NCI-H2171 treated with DMSO at 0.1 percent for 48 hours (cell line): Measurements from ENCODE around the gene TF.
A peak's percentile ranks its signal among the peaks of the same experiment; 100 is the strongest.
"Not testable (repeated sequence)": the region's sequence is repeated elsewhere in the genome, so short reads cannot be mapped to it uniquely, and the experiment has no call there.

Source experiments
- DNase-seq: peaks from one replicate; lab custom pipeline; 2025; lab: John Stamatoyannopoulos, UW

Gene TF

DNA sequence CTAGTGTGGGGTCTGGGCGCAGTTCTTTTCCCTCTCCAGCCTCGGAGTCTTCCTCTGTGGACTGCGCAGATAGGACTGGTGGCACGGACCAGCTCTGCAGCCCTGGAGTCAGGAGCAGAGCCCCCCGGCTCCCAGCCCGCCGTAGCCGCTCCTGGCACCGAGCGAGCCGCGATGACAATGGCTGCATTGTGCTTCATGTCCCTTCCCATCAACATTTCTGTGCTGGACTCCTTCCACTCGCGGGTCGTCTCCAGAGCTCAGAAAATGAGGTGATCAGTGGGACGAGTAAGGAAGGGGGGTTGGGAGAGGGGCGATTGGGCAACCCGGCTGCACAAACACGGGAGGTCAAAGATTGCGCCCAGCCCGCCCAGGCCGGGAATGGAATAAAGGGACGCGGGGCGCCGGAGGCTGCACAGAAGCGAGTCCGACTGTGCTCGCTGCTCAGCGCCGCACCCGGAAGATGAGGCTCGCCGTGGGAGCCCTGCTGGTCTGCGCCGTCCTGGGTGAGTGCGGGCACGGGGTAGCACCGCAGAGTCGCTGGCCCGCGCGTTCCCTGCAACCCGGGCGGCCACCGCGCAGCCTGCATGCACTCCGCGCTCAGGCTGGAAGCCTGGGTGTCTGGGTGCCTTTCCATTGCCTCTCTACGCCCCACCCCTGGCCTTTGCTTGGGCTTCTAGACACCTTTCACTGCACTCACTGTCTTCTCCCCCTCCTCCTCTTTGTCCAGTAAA is at the start of gene TF:
TF (plus strand) TSS at position 413 of the 731 bp plus-strand sequence; CDS start at position 461, 48 bp downstream.
- DNase-seq, result no peak

DNA sequence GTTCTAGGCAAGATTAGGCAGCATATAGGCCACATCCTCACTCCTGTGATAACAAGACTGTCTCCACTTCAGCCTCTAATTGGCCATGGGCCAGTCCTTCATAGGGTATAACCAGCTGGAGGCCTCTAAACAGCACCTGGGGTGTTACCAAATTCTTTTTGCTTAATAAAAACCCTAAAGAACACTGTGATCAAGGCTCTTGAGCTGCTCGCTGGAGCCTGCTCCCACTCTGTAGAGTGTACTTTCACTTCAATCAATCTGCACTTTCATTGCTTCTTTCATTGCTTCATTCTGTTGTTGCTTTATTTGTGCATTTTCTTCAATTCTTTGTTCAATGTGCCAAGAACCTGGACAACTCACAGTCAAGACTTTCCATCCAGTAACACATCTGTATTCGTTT is 48.2 kb upstream of the TF start:
- peak; percentile 71 for DNase-seq

DNA sequence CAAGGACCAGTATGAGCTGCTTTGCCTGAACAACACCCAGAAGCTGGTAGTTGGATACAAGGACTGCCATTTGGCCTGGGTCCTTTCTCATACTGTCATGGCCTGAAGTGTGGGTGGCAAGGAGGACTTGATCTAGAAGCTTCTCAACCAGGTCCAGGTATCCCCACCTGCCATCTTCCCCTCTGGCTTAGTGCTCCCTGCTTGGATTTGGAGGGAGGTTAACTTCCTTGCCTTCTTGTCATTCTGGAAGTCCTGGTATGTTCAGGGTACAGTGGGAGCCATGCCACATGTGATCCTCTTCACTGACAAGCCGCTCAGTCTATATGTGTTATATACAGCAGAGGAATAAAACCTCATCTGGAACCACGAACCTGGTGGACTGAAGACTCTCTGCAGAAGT is 46.7 kb upstream of the TF start:
- no peak for DNase-seq

DNA sequence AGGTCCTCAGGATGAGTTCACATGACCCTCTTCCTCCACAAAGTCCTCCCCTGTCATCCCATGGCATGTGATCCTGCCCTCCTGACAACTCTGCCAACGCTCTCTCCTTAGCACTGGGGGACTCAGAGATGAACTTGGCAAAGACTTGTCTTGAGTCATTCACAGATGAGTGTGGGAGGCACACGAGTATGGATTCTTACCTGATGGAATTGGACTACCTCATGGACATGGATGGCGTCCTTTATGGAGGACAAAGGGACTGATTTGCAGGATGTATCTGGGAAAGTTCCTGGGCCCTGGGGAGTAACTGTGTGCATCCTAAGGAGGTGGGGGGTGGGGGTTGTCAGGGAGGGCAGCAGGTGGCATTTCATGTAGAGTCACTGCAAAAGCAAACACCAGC is 46.3 kb upstream of the TF start:
- no peak for DNase-seq

DNA sequence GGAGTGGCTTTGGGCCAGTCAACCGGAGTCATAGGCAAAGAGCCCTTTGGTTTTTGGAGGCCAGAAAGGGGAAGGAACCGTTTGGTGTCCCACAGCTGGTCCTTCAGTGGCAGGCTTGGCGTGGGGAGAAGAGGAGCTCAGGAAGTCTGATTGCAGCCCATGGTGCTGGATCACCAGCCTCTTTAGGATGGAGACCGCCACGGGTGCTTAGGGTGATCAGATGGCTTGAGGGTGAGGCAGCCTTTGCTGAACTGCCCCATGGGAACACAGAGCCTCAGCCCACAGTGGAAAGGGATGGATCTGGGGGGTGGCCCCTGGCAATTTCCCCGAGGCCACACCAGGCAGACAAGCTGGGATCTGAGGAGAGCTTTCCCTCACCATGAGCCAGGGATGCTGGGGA is 45.8 kb upstream of the TF start:
- no peak for DNase-seq

DNA sequence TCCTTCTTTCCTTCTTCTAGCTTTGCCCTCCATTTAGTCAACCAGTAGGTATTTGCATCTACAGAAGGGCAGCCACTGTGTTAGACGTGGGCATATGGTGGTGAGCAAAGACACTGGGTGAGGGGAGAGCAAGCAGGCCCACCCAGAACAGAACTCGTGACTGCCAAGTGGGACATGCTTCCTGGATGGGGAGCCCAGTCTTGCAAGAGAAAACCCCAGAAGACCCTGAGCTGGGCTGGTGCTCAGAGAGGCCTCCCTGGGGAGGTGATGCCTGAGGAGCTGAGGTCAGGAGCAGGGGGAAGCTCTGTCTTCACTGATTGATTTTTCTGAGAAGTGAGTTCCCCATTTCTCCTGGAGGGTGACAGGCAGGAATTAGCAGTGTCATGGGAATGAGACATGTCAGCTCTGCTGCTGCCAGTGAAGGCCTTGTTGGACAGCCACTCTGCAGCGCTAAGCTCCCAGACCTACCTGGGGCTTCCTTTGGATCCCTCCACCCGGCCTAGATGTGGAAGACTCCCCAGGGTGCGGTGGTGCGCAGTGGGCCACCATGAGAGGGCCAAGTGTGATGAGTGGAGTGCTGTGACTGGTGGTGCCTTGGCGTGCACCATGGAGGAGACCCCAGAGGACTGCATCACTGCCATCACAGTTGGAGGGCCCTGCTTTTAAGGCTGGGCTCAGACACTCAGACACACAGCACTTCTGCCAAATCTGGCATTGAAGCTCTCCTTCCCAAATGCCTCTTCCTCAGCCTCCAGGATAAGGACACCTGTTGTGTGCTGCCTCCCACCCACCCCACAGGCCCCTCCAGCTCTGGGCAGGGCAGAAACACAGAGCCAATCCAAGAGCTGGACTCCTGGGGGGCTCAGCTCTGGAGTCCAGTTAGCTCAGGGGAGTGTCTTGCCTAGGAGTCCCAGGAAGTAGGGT is 44.5 kb upstream of the TF start:
- no peak for DNase-seq

DNA sequence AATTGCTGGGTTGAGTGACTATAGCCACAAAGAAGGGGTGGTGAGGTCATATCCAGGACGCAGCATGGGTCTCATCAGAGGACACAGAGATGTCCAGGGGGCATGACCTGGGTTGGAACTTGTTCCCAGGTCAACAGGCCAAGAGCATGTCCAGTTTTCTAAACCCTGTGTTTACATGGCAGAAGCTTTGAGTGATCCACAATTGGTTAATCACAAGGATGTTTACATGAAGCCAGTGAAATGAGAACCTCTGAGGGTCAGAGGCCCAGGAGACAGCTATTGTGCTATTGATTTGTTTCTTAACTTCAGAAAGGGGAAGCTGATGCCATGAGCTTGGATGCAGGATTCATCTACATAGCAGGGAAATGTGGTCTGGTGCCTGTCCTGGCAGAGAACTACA is 42.3 kb upstream of the TF start:
- no peak for DNase-seq

DNA sequence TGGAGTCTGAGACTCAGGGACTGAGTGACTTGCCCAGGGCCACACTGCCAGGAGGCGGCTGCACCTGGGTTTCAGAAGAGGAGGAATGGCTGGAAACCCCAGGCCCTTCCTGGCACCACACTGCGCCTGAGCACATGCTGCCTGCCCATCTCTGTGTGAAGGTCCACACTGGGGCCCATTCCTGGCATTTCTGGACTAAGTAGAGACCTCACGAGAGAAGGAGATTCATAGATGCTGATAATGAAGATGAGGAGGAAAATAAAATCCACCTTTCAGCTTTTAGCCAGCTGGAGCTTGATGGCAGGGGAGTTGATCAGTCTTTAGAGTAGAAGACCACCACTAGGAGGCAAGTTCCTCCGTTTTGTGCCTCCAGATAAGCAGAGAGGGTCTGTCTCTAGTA is 40.2 kb upstream of the TF start:
- no peak for DNase-seq

DNA sequence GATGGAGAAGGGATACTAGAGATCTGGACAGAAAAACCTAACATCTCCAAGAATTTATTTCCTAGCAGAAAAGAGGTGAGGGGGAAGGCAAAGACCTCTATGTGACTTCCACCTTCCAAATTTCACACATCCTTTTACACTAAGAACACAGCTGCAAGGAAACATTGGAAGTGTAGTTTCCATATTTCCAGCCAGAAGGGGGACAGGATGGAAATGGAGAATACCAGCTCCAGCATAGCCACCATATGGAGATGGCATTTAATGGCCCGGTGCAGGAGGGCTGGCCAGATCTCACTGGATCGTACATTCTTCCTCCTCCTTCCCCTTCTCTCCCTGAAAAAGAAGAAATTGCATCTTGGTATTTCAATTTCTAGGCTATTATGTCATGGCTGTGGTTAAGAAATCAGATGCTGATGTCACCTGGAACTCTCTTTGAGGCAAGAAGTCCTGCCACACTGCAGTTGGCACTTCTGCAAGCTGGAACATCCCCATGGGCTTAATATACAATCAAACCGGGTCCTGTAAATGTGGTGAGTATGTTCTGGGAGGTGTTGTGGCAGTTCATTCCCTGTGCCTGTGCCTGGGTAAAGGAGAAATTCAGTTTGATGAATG is 36.9 kb upstream of the TF start:
- DNase-seq, result no peak

DNA sequence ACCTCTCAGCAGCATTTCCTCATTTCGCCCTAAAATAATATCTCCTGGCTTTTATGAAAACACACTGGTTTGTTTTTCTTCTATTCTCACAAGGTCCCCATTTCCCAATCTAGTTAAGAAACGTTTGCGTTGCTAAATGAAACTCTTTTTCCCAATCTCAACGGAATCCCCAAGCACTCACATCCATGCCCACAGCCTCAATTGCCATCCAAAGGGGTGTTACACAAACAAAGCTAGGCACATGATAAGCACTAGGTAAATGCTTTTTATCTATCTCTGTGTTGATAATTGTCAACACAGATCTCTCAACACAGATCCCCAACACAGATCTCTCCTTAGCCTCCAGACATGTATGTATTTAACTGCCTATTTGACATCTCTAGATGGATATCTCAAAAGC is 35.2 kb upstream of the TF start:
- no peak for DNase-seq

DNA sequence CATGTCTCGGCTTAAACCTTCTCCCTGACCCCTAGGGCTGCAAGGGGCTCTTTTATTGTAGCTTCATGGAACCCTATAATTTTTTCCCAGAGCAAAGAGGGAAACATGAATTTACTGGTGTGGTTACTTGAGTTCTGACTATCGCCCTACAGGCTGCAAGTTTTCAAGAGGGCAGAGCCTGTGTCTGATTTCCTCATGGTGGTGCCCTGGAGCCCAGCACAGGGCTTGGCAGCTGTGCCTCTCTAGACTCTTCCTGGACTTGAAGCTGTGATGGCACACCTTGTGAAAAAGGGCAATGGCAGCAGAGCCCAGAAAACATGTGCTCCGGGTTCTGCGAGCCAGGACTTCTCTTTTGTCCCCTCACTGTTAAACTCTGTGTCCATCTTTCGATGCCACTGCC is 34.2 kb upstream of the TF start:
- no peak for DNase-seq

DNA sequence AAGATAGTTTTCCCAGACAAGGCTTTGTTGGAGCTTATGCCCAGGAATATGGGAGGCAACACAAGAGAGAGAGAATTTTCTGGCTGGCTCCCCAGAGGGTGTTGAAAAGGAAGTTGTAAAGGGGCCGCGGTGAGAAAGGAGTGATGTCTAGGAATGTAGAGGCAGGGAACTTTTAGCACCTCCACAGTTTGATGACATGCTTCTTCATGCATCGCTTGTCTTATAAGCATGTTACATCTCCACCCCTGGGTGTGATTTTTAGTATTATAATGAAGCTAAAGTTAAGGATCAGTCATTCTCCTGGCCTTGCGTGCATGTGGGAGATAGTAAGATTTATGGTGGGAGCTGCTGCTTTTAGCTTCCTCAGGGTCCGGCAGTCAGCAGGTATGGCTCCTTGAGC is 32.8 kb upstream of the TF start:
- DNase-seq, result no peak

DNA sequence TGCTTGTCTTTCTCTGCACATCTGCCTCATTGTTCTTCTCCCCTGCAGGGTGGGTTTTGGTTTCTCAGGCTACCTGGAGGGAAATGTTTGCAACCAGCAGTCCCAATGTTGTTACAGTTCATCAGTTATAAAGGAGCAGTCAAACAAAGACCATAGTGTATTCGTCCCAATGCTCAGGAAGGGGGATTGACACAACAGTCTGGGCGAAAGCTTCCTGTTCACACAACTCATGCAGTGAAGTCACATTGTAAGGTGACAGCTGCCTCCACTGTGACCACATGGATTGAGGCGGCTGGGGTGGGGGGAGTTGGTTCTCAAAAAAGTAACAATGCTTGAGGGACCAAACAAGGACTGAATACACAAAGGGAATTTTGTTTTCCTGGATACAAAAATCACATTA is 28.8 kb upstream of the TF start:
- no peak for DNase-seq

DNA sequence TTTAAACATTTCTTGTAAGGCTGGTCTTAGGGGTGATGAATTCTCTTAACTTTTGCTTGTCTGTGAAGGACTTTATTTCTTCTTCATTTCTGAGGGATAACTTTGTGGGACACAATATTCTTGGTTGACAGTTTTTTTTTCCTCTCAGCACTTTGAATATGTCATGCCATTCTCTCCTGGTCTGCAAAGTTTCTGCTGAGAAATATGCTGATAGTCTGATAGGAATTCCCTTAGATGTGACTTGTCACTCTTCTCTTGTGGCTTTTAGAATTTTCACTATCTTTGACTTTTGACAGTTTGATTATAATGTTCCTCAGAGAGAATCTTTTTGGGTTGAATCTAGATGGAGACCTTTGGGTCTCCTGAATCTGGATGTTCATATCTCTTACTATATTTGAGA is 23.3 kb upstream of the TF start:
- no peak for DNase-seq

DNA sequence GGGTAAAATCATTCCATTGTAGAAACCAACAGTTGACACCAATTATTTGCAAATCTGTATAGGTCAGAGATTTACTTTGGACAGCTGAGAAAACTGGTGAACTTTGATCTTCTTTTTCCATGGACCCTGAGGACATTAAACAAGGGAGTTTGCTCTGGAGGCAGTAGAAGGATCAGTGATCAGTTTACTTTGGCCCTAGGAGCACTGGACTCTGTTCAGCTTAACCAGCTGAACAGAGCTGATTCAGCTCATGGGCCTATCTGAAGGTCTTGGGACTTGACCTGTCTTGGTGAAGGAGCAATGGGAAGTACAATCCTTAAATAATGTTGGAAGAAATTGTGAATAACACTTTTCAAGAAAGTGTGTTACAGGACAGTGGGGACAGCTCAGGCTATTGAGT is 15.2 kb upstream of the TF start:
- DNase-seq, result no peak

DNA sequence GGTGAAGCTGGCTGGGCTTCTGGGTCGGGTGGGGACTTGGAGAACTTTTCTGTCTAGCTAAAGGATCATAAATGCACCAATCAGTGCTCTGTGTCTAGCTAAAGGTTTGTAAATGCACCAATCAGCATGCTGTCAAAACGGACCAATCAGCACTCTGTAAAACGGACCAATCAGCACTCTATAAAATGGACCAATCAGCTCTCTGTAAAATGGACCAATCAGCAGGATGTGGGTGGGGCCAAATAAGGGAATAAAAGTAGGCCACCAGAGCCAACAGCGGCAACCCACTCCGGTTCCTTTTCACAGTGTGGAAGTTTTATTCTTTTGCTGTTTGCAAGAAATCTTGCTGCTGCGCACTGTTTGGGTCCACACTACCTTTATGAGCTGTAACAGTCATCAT is 14.0 kb upstream of the TF start:
- DNase-seq, result not testable (repeated sequence)

DNA sequence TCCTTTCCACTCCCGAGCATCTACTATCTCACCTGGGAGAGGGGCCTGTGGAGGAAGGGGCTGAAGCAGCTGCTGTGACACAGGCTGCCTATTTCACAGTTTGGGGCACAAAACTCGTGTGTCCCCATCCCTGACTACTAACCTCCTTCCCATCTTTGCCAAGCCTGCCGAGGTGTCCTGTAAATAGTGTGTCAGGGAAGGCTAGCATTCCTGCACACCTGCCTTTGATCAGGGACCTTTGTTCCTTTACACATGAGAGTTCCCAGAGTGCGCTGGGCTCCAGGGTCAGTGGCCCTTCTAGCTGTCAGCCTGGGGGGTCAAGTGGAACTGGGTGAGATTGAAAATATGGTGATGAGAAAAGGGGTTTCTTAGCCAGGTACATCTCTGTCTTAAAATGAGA is 13.0 kb upstream of the TF start:
- DNase-seq, result no peak

DNA sequence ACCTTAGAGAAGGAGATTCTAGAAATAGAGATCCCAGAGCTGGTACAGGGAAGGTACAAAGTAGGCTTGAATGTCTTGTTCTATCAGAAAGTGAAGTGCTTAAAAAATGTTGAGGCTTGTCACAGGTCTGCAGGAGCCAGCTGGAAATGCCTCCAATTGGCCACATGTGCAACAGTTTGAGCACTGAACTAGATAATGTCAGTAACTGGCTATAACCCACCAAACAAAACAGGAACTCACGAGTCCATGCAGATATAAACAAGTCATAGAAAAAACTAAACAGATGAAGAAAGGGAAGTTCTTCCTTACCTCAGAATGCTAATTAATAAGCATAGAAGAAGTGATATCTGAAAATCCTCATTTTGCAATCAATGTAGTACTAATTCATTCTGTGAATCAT is 11.9 kb upstream of the TF start:
- DNase-seq, result no peak

DNA sequence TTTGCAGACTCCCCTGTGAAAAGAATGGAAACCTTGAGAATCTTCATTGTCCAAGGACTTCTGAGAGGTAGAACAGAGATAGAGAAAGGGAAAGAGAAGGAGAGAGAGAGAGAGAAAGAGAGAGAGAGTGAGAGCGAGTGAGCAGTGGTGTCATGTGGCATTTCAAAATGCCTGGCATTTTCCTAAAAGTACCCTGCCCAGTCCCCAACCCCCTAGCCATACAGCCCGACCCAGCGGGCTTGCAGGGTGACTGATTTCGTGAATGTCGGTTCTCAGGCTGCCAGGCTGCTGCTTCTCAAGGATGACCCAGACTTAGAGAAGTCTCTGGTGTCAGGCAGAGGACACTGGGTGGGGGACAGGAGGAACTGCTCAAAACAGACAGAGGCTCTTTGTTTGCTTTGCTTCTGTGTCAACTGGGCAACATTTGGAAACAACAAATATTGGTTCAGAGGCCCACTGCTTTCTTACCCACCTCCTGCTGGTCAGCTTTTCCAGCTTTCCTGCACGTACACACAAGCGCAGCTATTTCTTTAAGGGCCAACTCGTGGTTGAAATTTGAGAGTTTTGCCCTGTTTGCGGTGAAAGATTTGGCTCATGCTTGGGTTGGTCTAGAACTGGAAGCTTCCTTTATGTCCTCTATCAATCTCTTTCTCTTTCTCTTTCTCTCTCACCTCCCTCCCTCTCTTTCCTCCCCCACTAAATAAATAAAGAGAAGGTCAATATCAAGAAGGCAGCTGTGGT is 3.7 kb upstream of the TF start:
- DNase-seq, result no peak

DNA sequence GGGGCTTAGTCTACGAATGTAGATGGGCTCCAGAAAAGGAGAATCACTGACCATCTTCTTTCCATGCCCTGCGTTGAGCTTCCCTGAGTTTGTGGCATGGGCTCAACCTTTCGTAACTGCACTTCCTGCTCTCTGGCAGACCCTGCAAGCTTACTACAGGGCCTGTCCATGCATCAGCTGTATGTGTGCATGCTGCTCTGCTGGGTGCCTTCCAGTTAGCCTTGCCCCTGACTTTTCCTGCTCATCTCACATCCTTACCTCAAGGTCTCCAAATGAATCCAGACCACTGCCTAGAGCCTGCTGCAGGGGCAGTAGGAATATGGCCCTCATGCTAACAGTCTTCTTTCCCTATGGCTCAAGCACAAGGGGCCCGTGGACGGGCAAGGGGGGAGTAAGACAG is 2.0 kb upstream of the TF start:
- DNase-seq, result no peak

DNA sequence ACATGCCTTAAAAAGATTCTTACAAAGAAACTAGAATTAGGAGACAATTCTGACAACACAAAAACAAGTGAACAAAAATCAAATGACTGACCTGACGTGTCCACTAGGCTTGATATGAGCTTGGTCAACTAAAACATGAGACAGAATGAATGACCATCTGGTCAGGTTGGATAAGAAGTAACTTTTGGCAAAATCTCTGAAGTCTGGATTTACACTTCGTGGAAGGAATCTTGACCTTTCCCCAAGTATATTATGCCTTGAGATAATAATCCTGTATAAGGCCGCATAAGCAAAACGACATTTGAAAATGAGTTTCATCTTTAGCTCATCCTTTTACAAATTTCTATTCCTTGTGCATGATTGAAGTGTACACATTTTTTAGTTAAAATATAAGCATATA is 1.1 kb upstream of the TF start:
- no peak for DNase-seq

DNA sequence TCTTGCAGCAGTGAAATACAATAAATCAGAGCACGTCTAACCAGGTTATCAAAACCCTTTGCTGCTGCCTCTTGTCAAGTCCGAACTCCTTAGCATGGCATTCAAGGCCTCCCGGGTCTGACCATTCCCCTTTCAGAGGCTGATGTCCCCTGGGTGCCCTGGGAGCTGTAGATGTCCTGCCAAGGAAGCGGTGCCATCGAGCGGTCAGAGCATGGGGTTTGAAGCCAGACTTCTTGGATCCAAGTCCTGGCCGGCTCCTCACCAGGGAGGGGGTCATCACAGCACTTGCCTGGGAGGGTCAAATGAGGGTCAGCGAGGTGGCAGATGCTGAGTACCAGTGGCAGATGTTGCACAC is 496 bp downstream of the TF start:
- no peak for DNase-seq

DNA sequence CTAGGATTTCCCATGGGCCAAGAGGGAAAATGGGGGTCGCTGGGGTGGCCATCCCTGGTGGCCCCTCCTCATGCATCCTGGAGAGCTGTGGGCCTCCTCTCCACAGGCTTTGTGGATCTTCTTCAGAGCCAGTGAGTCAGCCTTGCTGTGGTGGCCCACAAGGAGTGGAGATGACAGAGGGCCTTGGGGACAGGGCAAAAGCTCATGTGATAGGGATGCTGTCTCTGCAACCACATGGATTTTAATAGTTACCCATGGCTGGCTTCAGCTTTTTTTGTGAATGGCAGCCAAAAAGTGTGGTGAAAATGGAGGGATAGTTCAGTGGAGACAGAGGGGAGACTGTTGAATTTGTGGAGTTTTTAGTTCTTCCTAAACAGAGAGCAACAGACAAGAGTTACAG is 1.2 kb downstream of the TF start:
- DNase-seq, result no peak
